Heart right ventricle (tissue), 16 donors: ENCODE measurements around the gene RXFP4. TPM values are rescaled to one million over a fixed set of nuclear protein-coding genes. Genes with fewer than 3 reads are reported as not detected.

ENCODE experiments used
- ATAC-seq, 8 donors: fragments of 200-7000 bp; cut with Tn5 transposase; one replicate each; pipeline ENCODE4 v1.9.1; 2020; ENCODE audit warnings: mild to moderate bottlenecking in 8 of 8, moderate library complexity in 8 of 8, moderate number of reproducible peaks in 1 of 8
- DNase-seq, 2 donors: peaks; one replicate each; pipeline ENCODE4 v3.0.0-alpha.2; 2020
- H3K27ac ChIP-seq, 10 donors: fragments of 200-600 bp; sonication (generic) in 2 of 10; one replicate each; pipeline versions ENCODE4 v1.5.0 to v1.8.0; 2020 to 2022; ENCODE audit warnings: mild to moderate bottlenecking in 3 of 10
- H3K27me3 ChIP-seq, 7 donors: fragments of 200-600 bp; one replicate each; pipeline ENCODE4 v1.8.0; 2021 to 2022; ENCODE audit warnings: mild to moderate bottlenecking in 2 of 7
- H3K36me3 ChIP-seq, 9 donors: fragments of 200-600 bp; sonication (generic) in 1 of 9; one replicate each; pipeline versions ENCODE4 v1.5.0 to v1.8.0; 2020 to 2022; ENCODE audit warnings: mild to moderate bottlenecking in 2 of 9
- H3K4me1 ChIP-seq, 9 donors: fragments of 200-600 bp; sonication (generic) in 1 of 9; one replicate each; pipeline versions ENCODE4 v1.5.0 to v1.8.0; 2020 to 2022; ENCODE audit warnings: mild to moderate bottlenecking in 4 of 9
- H3K4me3 ChIP-seq, 10 donors: fragments of 200-600 bp; sonication (generic) in 2 of 10; one replicate each; pipeline versions ENCODE4 v1.5.0 to v1.8.0; 2020 to 2022; ENCODE audit warnings: mild to moderate bottlenecking in 7 of 10, moderate library complexity in 2 of 10
- H3K9me3 ChIP-seq, 11 donors: fragments of 200-600 bp in 10 of 11; sonication (generic) in 2 of 11; one replicate each; pipeline versions ENCODE4 v1.5.0 to v1.8.0; 2013 to 2022; ENCODE audit warnings: mild to moderate bottlenecking in 2 of 11, control low read depth in 1 of 11, moderate library complexity in 1 of 11
- CTCF ChIP-seq, 9 donors: fragments of 200-600 bp; sonication (generic) in 2 of 9; IDR thresholded peaks; one replicate each; pipeline versions ENCODE4 v1.5.0 to v1.8.0; 2021 to 2022; ENCODE audit warnings: antibody characterized with exemption in 9 of 9, mild to moderate bottlenecking in 5 of 9, moderate library complexity in 1 of 9
- WGBS, 2 donors: extraction: QIAGEN DNeasy Blood & Tissue Kit; methylation state at CpG; one replicate each; pipeline ENCODE4 v1.1.7; 2013; ENCODE audit warnings: inconsistent platforms in 1 of 2; 5-methylcytosine and 5-hydroxymethylcytosine counted together
- intact Hi-C, 10 donors: fragments of 100-400 bp; cut with DNase I; formaldehyde crosslinking; loops; one replicate each; pipeline versions ENCODE4 v1.11.1 to v1.14.2; 2022
- polyA plus RNA-seq, 2 donors: library from polyadenylated mRNA; stranded (reverse); fragments of 200-250 nt; gene quantifications; one replicate each; pipeline ENCODE4 v1.2.3, GENCODE V29; 2013
- total RNA-seq, 10 donors: library from RNA; stranded (reverse); fragmentation: NEBNext Ultra II Directional in 3 of 10; extraction: Animal tissue kit (Norgen Biotek cat#: 25700) in 3 of 10; gene quantifications; one replicate each; pipeline versions ENCODE4 v1.2.1 to v1.2.4, GENCODE V29; 2021 to 2023
- donor health status: Arrhythmogenic right ventricular cardiomyopathy.
- donor health status: ischemic (EF 13 %, LVEDD 7.1; RV severe dilation, severe dysfunction).
- donor health status: healthy with polysubstance abuse.
- donor health status: DM: no; HTN: yes; CAD: no.
- donor health status: DM: no; HTN: no; CAD: no.
- donor health status: ischemic (EF 25% LVEDD 6.9; RV normal size, moderate dysfunction).
- donor health status: ischemic (EF 25% LVEDD 5.7; RV mildly dilated, moderate dysfunction).
- donor health status: healthy.
- donor health status: DM: yes; HTN: yes; CAD: no.
- donor health status: Ischemic cardiomyopathy.
- donor health status: ischemic (EF 35%, LVEDD 5.7; RV mildly dilated, moderate dysfunction).
- donor health status: nonischemic (EF 11% LVEDD 7.7; RV severe dilation, severe dysfunction).
- donor health status: DM: yes; HTN: yes; CAD: no.
- donor health status: PGD.
- donor health status: ischemic (EF 29% LVEDD 5.4; RV normal size, mild dysfunction).
- donor health status: nonischemic (EF 23%, LVEDD 6.1; RV moderate dilation, normal function).

Gene RXFP4
- total and polyA plus RNA-seq, 12 donors = 0.04 TPM; not detected in 11

- TF ChIP-seq CTCF (IDR thresholded peaks at IDR 0.05) = no peak
- Histone ChIP-seq H3K36me3 (peaks cover 5 to 100% (median 76%) of the 10 kb centered on the region in 9 donors), H3K27me3 (no peaks in the 10 kb centered on the region), H3K4me1 (peaks cover 23 to 81% (median 63%) of the 10 kb centered on the region in 9 donors), H3K4me3 (peak overlapping the region in 1 of 10 donors; percentile 7), H3K27ac (peak overlapping the region; percentile 40 to 87 (median 76)), H3K9me3 (no peaks in the 10 kb centered on the region)
- ATAC-seq (peak in 1 of 8 donors; percentile 8), DNase-seq (peak in 1 of 2 donors; percentile 61)
- WGBS, 2 donors = 56 to 62% methylated on average over 18 of the region's 18 CpGs
- intact Hi-C loops = loop anchor here in 1 of 10 donors (2.0 kb wide), 1 partner anchor 16 kb away; the partner anchor contains the start of gene ARHGEF2
Measured at GRCh38 chr1:155962599-155963211, 21.3 kb downstream of the RXFP4 start.

GRCh38 chr1:155964193-155964592 lies 22.8 kb downstream of the RXFP4 start:
- 55 to 57% methylated on average over 7 of the region's 7 CpGs for WGBS, 2 donors
- Histone ChIP-seq H3K36me3 (peaks cover 5 to 98% (median 69%) of the 10 kb centered on the region in 9 donors), H3K27me3 (no peaks in the 10 kb centered on the region), H3K9me3 (no peaks in the 10 kb centered on the region), H3K27ac (peak overlapping the region in 3 of 10 donors; percentile 26 to 99 (median 40)), H3K4me1 (peaks cover 37 to 96% (median 78%) of the 10 kb centered on the region in 9 donors), H3K4me3 (no peak overlapping the region)
- DNase-seq (no peak), ATAC-seq (no peak)
- no peak for TF ChIP-seq CTCF (IDR thresholded peaks at IDR 0.05)
- intact Hi-C loops = no loop called here

GRCh38 chr1:155966135-155966534 lies 24.7 kb downstream of the RXFP4 start:
- peak overlapping the region; percentile 51 to 99 (median 92) for H3K27ac ChIP-seq
- DNase-seq (no peak), ATAC-seq (peak in 3 of 8 donors; percentile 2 to 4 (median 2))
- intact Hi-C loops = no loop called here
- no peaks in the 10 kb centered on the region for H3K9me3 ChIP-seq
- peaks cover 51 to 97% (median 85%) of the 10 kb centered on the region in 9 donors for H3K4me1 ChIP-seq
- WGBS, 2 donors = 42 to 50% methylated on average over 9 of the region's 9 CpGs
- peak in 5 of 9 donors; percentile 31 to 48 (median 46) for TF ChIP-seq CTCF (IDR thresholded peaks at IDR 0.05)
- peaks cover 5 to 91% (median 50%) of the 10 kb centered on the region in 9 donors for H3K36me3 ChIP-seq
- no peak overlapping the region for H3K4me3 ChIP-seq
- H3K27me3 ChIP-seq = no peaks in the 10 kb centered on the region

GRCh38 chr1:155966750-155967149 lies 25.3 kb downstream of the RXFP4 start:
- ATAC-seq (peak in 7 of 8 donors; percentile 8 to 44 (median 38)), DNase-seq (no peak)
- Histone ChIP-seq H3K27ac (peak overlapping the region; percentile 51 to 99 (median 92)), H3K36me3 (peaks cover 5 to 85% (median 47%) of the 10 kb centered on the region in 9 donors), H3K9me3 (no peaks in the 10 kb centered on the region), H3K4me1 (peaks cover 53 to 97% (median 85%) of the 10 kb centered on the region in 9 donors), H3K27me3 (no peaks in the 10 kb centered on the region), H3K4me3 (peak overlapping the region in 3 of 10 donors; percentile 14 to 38 (median 24))
- TF ChIP-seq CTCF (IDR thresholded peaks at IDR 0.05) = no peak
- intact Hi-C loops = no loop called here
- 21 to 22% methylated on average over 7 of the region's 7 CpGs for WGBS, 2 donors
